Brain pericyte (primary cell): ENCODE results near the gene GBE1.
"Not testable (repeated sequence)": the region's sequence is repeated elsewhere in the genome, so short reads cannot be mapped to it uniquely, and the experiment has no call there.

ENCODE experiments used
- DNase-seq: peaks from one replicate; pipeline ENCODE4 v3.0.0-alpha.2; 2012; ENCODE audit warnings: low read depth, low spot score

GBE1 gene

DNA sequence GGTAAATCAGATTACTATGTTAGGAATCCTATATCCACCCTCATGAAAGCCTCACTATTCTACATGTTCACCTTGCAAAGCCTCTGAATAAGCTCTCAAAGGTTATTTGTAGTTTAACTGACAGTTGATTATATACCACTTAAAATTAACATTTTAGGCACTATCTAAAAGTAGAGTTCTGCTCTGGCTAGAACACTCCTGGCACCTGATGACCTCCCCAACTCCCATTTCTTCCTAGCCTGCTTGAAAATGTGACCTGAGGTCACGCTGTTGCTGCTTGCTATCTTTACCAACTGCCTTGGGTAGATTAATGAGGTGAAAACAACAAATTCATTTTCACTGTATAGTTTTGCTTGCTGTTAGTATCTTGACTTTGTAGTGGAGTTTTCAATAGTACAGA lies 220.7 kb downstream of the GBE1 start:
- DNase-seq: no peak

DNA sequence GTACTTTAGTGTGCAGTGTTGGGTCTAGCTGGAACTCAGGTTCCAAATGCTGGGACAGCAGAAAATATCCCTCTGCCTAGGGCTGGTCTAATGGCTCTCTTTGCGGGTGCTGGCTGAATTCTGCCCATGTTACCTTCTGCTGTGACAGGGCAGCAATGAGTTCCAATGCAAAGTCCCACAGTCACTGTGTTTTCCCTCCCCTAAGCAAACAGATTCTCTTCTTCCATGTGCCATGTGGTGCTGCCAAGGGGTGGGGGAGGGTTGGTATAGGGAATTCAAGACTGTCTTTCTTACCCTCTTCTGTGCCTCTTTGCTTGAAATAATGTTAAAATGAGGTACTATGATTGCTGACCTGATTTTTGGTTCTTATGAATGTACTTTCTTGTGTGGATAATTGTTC lies 229.6 kb downstream of the GBE1 start:
- DNase-seq: no peak

DNA sequence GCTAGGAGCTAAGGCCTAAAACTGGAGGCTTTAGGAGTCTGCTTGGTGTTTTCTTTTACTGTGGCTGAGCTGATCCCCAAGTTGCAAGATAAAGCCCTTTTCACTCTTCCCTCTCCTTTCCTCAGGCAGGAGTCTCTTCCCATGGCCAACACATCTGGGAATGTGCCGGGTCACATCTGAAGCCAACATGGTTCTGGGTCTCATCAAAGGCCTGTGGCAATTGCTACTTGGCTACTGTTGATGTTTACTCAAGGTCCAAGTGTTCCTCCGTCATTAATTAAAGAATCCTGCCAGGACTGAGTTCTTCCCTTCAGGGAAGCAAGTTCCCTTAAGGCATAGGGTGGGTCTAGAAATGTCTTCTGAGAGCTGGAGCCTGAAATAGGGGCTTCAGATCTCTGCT lies 230.2 kb downstream of the GBE1 start:
- DNase-seq: no peak

DNA sequence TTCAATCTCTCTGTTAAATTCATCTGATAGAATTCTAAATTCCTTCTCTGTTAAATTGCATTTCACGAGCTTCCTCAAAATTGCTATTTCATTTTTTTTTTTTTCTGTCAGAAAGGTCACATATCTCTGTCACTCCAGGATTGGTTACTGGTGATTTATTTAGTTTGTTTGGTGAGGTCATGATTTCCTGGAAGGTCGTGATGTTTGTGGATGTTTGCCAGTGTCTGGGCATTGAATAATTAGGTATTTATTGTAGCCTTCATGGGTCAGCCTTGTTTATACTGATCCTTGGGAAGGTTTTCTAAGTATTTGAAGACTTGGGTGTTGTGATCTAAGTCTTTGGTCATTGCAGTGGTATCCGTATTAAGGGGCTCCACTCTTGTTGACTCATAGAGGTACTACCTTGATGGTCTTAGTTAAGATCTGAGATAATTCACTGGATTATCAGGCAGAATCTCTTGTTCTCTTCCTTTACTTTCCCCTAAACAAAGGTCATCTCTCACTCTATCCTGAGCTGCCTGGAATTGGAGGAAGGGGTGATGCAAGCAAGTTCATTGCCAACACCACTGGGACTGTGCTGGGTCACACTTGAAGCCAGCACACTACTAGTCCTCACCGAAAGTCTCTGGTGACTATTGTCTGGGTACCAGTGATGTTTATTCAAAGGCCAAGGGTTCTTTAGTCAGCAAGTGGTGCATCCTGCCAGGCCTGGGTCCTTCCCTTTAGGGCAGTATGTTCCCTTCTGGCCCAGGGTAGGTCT lies 231.1 kb downstream of the GBE1 start:
- no peak for DNase-seq

DNA sequence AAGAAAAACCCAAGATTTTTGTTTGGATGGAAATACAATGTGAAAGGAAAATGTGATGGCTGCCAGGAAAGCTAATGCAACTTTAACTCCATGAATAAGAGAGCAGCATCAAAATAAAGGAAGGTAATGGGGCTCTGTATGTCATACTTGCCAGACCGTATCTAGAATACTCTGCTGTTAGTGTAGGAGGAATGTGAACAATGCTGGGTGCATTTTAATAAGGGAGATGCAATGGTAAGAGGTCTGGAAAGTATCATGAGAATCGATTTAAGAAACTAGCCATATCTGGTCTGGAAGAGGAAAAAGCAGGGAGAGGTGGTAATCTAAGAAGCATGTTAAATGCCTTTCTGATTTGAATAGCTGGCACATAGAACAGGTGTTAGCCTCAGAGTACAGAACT lies 239.6 kb downstream of the GBE1 start:
- DNase-seq: no peak

DNA sequence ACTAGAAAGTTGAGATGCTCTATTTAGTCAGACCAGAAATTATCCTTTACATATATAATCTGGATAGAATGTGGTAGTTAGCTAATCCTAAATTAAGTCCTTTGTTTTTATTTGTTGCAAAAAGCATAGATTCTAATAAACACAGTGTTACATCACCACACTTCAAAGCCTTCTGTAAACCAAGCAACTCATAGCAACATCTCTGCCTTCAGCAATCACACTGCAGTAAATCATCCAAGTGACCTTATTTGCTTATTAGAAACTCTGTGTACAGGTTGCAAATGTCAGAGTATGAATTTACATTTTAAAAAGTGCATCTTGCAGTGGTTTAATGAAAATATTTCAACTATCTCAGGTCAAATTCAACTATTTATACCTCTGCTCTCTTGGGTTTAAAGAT lies 242.5 kb downstream of the GBE1 start:
- DNase-seq: no peak

DNA sequence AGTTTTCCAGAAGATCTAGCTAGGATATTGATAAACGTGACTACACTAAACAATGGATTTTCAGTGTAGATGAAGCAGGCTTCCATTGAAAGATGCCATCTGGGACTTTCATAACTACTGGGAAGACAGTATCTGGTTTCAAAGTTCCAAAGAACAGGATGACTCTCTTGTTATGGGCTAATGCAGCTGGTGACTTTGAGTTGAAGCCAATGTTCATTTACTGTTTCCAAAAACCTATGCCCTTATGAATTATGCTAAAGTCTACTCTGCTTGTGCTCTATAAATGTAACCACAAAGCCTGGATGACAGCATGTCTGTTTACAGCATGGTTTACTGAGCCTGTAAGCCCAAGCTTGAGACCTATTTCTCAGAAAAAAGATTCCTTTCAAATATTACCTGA lies 245.4 kb downstream of the GBE1 start:
- DNase-seq: no peak

DNA sequence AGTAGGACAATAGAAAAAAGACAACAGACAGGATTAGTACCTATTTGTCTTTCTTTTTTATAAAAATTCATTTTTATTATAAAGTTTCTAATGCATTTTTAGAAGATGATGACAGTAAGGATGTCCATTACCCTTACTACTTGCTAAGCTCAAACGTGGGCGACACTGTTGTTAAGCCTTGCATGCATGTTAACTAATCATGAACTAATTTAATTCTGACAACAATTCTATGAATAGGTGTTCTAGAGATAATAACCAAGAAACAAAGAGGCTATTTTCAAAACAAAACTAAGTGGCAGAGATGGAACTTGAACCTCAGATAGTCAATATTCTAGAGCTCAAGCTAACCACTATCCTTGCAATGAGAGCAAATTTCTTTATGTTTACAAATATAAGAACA lies 247.9 kb downstream of the GBE1 start:
- DNase-seq: no peak

DNA sequence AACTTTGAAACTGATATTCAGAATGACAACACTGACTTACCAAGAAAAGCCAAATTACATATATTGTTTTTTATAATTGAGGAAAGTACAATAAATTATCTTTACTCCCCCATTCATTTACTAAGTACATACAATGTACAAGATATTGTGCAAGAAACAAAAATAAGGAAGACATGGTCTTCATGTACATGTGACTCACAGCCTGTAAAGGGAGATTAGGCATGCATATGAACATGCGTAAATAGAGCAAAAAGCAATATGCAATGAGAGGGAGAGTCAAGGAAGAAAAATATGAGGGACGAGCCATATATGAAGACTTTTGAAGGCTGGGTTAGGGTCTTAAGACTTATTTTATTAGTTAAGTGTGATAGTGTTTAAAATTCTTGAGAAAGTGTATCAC lies 258.4 kb downstream of the GBE1 start:
- DNase-seq: no peak

DNA sequence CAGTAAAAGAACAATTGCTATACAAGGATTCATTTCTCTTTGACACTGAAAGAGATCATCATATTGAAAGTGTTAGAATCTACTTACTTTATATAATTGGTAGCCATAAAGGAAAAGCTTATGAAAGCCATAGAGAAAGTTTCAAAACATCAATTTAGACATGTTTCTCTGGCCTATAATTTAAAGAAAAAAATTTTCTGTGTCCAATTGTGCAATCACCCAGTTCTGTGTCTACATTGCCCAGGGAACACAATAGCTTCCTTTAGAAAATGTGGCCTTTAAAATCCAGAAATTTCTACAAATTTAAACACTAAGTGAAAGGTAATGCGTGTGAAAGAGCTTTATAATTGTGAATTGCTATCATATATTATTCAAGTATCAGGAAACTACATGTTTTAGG lies 259.2 kb downstream of the GBE1 start:
- DNase-seq: no peak

DNA sequence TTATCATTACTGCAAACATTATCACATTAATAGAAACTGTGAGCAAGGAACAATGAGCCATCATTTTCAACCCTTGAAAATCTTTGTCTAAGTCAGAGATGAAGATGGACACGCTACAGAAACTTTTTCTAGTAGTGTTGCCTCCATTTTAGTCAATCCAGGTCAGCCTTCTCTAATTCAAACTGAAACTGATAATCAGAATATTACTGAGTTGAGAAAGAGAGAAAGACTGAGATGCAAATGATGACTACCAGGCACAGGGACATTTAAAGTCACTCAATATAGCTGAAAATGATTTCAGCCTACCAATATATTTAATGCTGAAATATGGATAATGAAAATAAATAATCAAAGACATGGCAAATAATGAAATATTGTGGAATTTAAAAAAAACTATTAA lies 261.4 kb downstream of the GBE1 start:
- DNase-seq: no peak

DNA sequence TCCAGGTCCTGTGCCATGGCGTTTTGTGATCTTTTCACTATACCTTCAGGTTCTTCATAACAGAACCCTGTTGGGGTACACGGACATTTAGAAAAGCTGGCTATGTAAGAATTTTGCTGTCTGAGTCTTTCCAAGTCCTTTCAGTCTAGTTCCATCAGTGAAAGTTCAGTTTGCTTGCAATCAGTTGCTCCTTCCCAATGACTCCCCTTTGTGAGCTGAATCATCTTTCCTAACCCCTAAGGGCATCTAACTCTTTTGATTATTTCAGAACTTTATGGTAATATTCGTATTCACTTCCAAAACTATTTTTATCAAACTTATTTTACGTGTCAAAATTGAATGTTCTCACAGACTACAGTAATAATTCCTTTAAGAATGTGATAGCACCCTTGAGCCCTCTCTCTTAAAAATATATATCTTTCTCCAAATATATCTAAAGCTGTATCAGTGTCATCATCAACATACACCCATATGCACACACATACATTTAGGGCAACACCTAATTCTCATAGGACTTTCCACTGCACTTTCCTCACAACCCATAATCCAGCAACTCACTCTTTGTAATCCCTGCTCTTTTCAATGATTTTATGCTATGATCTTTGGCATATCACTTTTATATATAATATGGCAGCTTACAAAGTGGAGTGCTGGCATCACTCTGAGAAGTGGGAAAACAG lies 263.7 kb downstream of the GBE1 start:
- DNase-seq: no peak

DNA sequence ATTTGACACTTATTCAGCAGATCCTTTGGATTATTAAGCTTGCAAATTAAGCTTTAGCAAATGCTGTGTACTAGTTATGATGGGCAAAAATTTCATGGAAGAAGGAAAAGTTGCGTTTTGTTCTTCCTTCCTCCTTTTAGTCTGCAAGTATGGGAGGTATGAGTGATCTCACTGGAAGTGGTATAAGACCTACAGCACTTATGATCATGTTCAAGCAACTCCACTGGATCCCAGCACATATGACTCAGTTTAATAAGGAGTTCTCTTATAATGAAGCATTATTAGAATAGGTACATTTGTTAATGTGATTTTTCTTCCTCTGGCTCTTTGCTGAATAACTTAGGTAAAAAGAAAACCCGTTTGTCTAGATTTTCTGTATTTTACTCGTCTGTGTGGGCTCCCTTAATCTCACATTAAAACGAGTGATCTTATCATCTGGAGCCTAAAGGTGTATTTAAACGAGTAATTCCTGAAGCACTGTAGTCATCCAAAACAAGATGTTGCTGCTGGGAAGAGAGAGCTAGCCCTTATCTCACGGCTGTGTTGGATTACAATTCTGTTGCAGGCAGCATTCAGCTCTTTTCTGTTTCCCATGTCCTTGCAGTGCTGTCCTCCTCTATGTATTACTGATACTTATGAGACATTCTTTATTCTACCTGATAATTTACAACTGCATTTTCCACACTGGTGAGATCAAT lies 264.9 kb downstream of the GBE1 start:
- no peak for DNase-seq

DNA sequence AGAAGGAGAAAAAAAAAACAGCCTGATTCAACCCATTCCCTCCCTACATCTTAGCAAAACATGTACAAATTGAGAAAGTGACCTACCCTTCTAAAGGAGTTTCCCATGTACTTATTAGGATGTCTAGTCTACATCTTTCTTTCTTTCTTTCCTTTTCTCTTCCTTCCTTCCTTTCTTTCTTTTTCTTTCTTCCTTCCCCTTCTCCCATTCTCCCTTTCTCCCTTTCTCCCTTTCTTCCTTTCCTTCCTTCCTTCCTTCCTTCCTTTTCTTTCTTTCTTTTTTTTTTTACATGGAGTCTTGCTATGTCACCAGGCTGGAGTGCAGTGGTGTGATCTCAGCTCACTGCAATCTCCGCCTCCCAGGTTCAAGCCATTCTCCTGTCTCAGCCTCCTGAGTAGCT lies 269.0 kb downstream of the GBE1 start:
- not testable (repeated sequence) for DNase-seq

DNA sequence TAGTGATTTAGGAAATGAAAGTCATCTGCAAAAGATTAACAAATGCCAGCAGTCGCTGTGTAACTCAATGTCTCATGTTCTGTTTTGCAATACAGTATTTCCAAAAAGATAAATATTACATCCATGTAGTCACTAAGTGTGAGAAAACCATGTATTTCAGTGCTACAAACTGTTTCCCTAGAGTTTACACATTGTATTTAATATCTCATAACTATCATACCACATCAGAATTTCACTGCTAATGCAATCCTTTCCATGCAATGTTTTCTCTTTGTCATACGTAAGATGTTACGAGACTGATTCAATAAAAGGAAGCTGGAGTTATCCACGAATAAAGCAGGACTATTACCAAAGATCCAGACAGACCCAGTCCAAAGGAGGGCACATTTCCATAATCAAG lies 269.4 kb downstream of the GBE1 start:
- no peak for DNase-seq

DNA sequence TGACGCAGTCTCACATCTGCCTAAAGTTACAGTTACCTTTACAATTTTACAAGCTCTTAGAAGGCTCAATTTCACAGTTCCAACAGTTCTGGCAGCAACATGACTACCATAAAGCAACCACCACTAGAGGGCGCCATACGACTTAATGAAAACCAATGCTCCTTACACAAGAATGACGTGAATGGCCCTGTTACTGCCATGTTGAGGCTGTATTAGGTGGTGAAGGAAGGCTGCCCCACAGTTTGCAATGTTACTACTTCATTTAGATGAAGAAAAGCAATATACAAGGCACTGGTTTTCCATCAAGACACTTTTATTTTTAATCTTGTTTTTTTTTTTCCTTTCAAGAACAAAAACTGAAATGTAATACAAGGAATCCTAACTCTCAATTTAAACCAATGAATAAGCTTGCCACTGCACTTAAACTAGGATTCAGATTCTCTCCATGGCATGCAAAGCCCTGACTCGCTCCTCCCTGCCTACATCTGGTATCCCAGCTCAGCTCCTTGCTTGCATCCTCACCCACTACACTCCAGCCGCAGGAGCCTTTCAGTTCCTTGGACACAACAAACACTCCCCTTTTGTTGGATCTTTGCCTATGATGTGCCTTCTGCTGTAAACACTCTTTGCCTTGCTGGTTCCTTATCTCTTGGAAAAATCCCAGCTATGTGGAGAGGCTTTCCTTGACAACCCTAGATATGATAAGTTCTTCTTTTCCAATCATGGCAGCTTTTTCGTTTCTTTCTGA lies 270.7 kb downstream of the GBE1 start:
- peak; percentile 47 for DNase-seq

DNA sequence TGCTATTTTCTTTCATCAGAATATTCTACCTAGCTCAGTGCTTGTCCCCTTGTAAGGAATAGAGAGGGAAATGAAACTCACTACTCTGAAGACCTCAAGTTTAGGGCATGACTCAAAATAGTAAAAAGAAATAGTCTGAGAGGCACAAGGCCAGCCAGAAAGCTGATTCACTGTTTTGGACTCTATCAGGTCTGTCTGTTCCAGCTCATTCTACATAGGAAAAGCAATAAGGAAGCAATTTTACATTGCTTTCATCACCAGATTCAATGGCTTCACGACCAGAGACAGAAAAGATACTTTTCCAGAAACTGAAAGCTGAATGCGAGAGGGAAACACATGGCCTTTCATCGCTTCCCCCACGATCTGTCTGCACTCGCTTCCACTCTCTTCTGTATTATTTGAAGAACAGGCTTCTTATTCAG lies 276.0 kb downstream of the GBE1 start:
- no peak for DNase-seq

DNA sequence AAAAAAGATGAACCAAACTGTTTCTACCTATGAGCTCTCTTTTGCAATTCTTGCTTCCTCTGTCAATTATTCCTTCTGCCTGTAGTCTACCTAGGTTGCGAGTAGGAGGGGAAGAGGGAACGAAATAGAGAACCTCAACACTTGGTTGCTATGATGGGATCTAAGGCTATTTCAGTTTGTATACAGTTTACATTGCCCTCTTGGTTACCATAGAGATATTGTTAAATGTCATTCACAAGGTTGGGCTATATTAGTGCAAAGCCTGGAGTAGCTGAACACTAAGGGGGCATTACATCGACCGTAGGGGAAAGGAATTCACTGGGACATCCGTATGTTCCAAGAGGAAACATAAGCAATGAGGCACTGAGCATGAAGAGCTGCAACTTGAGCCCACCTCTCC lies 276.9 kb downstream of the GBE1 start:
- no peak for DNase-seq

DNA sequence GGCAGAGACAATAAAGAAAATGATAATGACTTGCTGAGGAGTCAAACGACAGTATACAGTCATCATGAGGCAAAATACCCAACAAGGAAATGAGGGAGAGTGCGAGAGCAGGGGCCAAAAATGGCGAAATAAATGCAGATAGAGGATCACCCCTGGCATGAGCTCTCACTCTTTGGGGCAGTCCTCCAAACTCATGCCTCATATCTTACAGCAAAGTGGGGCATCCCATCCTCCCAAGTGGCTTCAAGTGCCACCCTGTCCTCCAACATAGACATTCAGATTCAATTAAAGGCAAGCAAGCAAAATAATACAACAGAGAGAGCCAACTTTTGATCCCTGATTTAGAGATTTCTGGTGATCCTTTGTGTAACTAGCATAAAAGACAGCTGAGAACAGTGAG lies 278.4 kb downstream of the GBE1 start:
- DNase-seq: no peak

DNA sequence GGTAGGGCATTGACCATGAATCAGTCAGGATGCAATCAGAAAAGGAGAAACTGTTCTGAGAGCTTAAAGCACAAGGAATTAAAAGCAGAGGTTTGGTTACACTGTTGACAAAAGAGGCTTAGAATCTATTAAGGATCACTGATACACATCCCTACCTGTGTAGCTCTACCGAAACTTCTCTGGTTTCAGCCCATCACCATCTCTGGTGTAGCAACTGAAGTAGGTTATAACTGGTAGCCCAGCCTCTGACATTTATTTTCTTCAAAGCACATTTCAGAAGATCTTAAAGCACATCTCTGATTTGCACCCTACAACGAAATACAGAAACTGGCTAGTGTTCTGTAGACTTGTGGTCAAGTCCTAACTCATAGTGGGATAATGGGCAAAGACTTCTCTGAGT lies 283.7 kb downstream of the GBE1 start:
- no peak for DNase-seq

DNA sequence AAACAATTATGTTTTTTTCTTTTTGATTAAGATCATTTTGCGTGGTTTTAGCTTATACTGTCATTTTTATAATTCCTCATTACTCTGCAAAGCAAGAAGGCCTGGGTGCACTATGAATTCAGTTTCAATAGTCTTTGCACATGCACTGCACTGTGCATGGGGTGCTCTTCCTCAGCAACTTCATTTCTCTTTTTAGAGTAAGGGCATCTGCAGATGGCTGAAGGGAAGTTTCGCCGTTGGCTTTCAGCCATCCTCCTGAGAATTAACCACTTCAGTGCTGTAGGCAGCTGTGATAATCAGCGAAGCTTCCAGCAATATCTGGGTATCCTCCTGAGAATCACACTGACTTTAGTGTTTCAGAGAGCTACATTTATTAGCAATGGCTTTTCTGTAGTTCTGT lies 284.8 kb downstream of the GBE1 start:
- DNase-seq: no peak
